ENCODE data around the gene KIF4A.
"Not testable (repeated sequence)": the region's sequence is repeated elsewhere in the genome, so short reads cannot be mapped to it uniquely, and the experiment has no call there.

Gene KIF4A

DNA sequence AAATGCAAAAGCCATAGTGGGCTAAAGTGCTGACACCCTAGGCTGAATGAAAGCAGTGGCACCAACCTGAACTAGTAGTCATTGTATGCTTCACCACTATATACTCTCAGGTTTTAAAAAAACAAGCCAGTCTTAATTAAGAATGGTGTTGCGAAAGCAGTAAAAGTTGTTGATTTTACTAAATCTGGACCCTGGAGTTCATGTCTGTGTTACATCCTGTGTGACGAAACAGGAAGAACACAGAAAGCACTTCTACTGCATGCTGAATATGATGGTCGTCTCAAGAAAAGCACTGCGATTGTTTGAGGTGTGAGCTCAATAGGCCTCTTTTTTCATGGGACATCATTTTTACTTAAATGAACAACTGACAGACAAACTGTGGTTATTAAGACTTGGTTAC, 109.0 kb downstream of the KIF4A start:
- Histone ChIP-seq H3K4me3 (ENCODE audit: low read length) (no peak overlapping the region), H3K9ac (ENCODE audit: low read length) (no peak overlapping the region), H3K36me3 (replicated peaks; ENCODE audit: insufficient read depth, low read length) (no peaks in the 10 kb centered on the region), H3K27me3 (replicated peaks; ENCODE audit: insufficient read depth, low read length) (no peaks in the 10 kb centered on the region), H3K4me2 (ENCODE audit: low read depth, low read length) (no peak overlapping the region), H3K4me1 (ENCODE audit: low read length) (no peaks in the 10 kb centered on the region), H3K9me2 (replicated peaks; ENCODE audit: insufficient read depth, low read length) (no peaks in the 10 kb centered on the region), H3K27ac (ENCODE audit: low read length) (no peak overlapping the region), H2AFZ (ENCODE audit: low read length) (no peak overlapping the region), H4K20me1 (ENCODE audit: insufficient read depth, low read length) (no peaks in the 10 kb centered on the region), H3K79me2 (ENCODE audit: low read length) (no peaks in the 10 kb centered on the region), H3K9me3 (replicated peaks; ENCODE audit: insufficient read depth, low read length) (no peaks in the 10 kb centered on the region), H3F3A (ENCODE audit: insufficient read depth, low read length) (no peaks in the 10 kb centered on the region)
- TF ChIP-seq EZH2 (optimal IDR thresholded peaks at IDR 0.05; ENCODE audit: low read depth, low read length) (no peak), EZH2phosphoT487 (IDR thresholded peaks at IDR 0.05; ENCODE audit: low read length) (no peak)
- TF ChIP-seq, protein P1, sequence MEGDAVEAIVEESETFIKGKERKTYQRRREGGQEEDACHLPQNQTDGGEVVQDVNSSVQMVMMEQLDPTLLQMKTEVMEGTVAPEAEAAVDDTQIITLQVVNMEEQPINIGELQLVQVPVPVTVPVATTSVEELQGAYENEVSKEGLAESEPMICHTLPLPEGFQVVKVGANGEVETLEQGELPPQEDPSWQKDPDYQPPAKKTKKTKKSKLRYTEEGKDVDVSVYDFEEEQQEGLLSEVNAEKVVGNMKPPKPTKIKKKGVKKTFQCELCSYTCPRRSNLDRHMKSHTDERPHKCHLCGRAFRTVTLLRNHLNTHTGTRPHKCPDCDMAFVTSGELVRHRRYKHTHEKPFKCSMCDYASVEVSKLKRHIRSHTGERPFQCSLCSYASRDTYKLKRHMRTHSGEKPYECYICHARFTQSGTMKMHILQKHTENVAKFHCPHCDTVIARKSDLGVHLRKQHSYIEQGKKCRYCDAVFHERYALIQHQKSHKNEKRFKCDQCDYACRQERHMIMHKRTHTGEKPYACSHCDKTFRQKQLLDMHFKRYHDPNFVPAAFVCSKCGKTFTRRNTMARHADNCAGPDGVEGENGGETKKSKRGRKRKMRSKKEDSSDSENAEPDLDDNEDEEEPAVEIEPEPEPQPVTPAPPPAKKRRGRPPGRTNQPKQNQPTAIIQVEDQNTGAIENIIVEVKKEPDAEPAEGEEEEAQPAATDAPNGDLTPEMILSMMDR (IDR thresholded peaks at IDR 0.05; ENCODE audit: low read length) = no peak
- no peak for DNase-seq

DNA sequence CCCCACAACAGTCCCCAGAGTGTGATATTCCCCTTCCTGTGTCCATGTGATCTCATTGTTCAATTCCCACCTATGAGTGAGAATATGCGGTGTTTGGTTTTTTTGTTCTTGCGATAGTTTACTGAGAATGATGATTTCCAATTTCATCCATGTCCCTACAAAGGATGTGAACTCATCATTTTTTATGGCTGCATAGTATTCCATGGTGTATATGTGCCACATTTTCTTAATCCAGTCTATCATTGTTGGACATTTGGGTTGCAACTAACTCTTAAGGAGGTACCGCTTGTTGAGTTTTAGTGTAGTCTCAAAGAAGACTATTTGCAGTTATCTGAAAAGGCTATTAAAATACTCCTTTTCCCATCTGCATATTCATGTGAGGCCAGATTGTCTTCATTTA, 110.3 kb downstream of the KIF4A start:
- not testable (repeated sequence) for H3K9me3 ChIP-seq (replicated peaks; ENCODE audit: insufficient read depth, low read length); H3F3A ChIP-seq (ENCODE audit: insufficient read depth, low read length); H2AFZ ChIP-seq (ENCODE audit: low read length); H3K4me2 ChIP-seq (ENCODE audit: low read depth, low read length); H3K4me3 ChIP-seq (ENCODE audit: low read length); H3K36me3 ChIP-seq (replicated peaks; ENCODE audit: insufficient read depth, low read length); H3K9me2 ChIP-seq (replicated peaks; ENCODE audit: insufficient read depth, low read length); DNase-seq; H3K4me1 ChIP-seq (ENCODE audit: low read length); H3K9ac ChIP-seq (ENCODE audit: low read length); H3K27me3 ChIP-seq (replicated peaks; ENCODE audit: insufficient read depth, low read length); H3K79me2 ChIP-seq (ENCODE audit: low read length); H3K27ac ChIP-seq (ENCODE audit: low read length); H4K20me1 ChIP-seq (ENCODE audit: insufficient read depth, low read length)

DNA sequence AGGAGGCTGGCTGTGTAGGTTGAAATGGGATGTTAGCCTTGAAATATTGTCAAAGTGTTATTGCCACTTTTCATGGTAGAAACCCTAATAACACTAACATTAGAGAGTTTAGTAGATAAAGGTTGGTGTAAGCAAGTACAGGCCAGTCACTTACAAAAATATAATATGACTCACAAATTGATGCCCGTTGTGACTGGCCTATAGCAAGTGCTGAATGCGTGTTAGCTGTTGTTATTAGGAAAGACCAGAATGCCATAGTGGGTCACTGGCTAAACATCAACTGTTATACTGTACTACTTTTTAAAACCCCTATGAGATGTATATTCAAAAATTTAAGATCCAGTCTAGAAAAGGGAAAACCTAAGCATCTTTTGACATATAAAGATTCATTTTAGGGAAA, 112.8 kb downstream of the KIF4A start:
- H3K9me3 ChIP-seq (replicated peaks; ENCODE audit: insufficient read depth, low read length) = no peaks in the 10 kb centered on the region
- H3K4me2 ChIP-seq (ENCODE audit: low read depth, low read length) = no peak overlapping the region
- H3K27ac ChIP-seq (ENCODE audit: low read length) = no peak overlapping the region
- no peak overlapping the region for H3K4me3 ChIP-seq (ENCODE audit: low read length)
- H3F3A ChIP-seq (ENCODE audit: insufficient read depth, low read length) = no peaks in the 10 kb centered on the region
- H4K20me1 ChIP-seq (ENCODE audit: insufficient read depth, low read length) = no peaks in the 10 kb centered on the region
- no peaks in the 10 kb centered on the region for H3K9me2 ChIP-seq (replicated peaks; ENCODE audit: insufficient read depth, low read length)
- no peaks in the 10 kb centered on the region for H3K27me3 ChIP-seq (replicated peaks; ENCODE audit: insufficient read depth, low read length)
- no peak overlapping the region for H2AFZ ChIP-seq (ENCODE audit: low read length)
- TF ChIP-seq, protein P1 (IDR thresholded peaks at IDR 0.05; ENCODE audit: low read length) = no peak
- TF ChIP-seq EZH2phosphoT487 (IDR thresholded peaks at IDR 0.05; ENCODE audit: low read length) (no peak), EZH2 (optimal IDR thresholded peaks at IDR 0.05; ENCODE audit: low read depth, low read length) (no peak)
- H3K4me1 ChIP-seq (ENCODE audit: low read length) = no peaks in the 10 kb centered on the region
- H3K36me3 ChIP-seq (replicated peaks; ENCODE audit: insufficient read depth, low read length) = no peaks in the 10 kb centered on the region
- H3K79me2 ChIP-seq (ENCODE audit: low read length) = no peaks in the 10 kb centered on the region
- no peak overlapping the region for H3K9ac ChIP-seq (ENCODE audit: low read length)
- no peak for DNase-seq

DNA sequence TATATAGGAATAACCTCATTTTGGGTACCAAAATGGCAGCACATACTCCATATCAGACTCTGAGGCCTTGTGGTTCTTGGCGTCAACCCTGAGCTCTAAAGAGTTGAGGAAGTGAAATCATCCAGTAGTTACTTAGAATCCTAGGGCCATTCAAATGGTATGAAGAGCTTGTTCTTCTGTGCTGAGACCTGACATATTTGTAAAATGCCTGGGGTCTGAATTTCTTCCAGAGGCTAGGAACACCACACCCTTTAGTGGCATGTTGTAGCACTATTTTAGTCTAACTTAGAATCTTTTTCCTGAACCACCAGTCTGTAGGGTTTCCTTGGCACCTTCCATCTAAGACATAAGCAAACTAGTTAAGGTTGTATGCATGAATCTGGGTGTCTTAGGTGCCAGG, 115.1 kb downstream of the KIF4A start:
- no peaks in the 10 kb centered on the region for H3K79me2 ChIP-seq (ENCODE audit: low read length)
- H3K4me3 ChIP-seq (ENCODE audit: low read length) = no peak overlapping the region
- H3K9ac ChIP-seq (ENCODE audit: low read length) = no peak overlapping the region
- H4K20me1 ChIP-seq (ENCODE audit: insufficient read depth, low read length) = no peaks in the 10 kb centered on the region
- H3F3A ChIP-seq (ENCODE audit: insufficient read depth, low read length) = no peaks in the 10 kb centered on the region
- no peak for DNase-seq
- H3K27me3 ChIP-seq (replicated peaks; ENCODE audit: insufficient read depth, low read length) = no peaks in the 10 kb centered on the region
- no peaks in the 10 kb centered on the region for H3K9me2 ChIP-seq (replicated peaks; ENCODE audit: insufficient read depth, low read length)
- TF ChIP-seq, protein P1 (IDR thresholded peaks at IDR 0.05; ENCODE audit: low read length) = no peak
- no peak for TF ChIP-seq EZH2 (optimal IDR thresholded peaks at IDR 0.05; ENCODE audit: low read depth, low read length)
- no peak for TF ChIP-seq EZH2phosphoT487 (IDR thresholded peaks at IDR 0.05; ENCODE audit: low read length)
- no peak overlapping the region for H3K4me2 ChIP-seq (ENCODE audit: low read depth, low read length)
- no peaks in the 10 kb centered on the region for H3K9me3 ChIP-seq (replicated peaks; ENCODE audit: insufficient read depth, low read length)
- H3K36me3 ChIP-seq (replicated peaks; ENCODE audit: insufficient read depth, low read length) = no peaks in the 10 kb centered on the region
- H2AFZ ChIP-seq (ENCODE audit: low read length) = no peak overlapping the region
- H3K27ac ChIP-seq (ENCODE audit: low read length) = no peak overlapping the region
- no peaks in the 10 kb centered on the region for H3K4me1 ChIP-seq (ENCODE audit: low read length)

All from MM.1S (cell line).